ENCODE results near the gene TP53INP2. TPM values are rescaled to one million over a fixed set of nuclear protein-coding genes. Genes with fewer than 3 reads are reported as not detected.

The TP53INP2 gene
- total and polyA plus RNA-seq, 9 of the 15 experiments (the other 6 are each of a cell fraction or from before 2014, with no cell fraction given) = 0.43 to 5.0 (median 1.3) TPM

GRCh38 chr20:34755367-34755766 is 51.2 kb downstream of the TP53INP2 start:
- 95% methylated on average over 1 of the region's 1 CpG for WGBS (ENCODE audit: insufficient coverage, low coverage, missing lambda C conversion rate)
- TF ChIP-seq ETV6 (IDR thresholded peaks at IDR 0.05; ENCODE audit: borderline replicate concordance in 1 of 2, low read depth in 2 of 2, low read length in 1 of 2) = no peak
- no peak for TF ChIP-seq ETV6 (CRISPR knock-in tag; IDR thresholded peaks at IDR 0.05; ENCODE audit: borderline replicate concordance)
- TF ChIP-seq BHLHE40 (IDR thresholded peaks at IDR 0.05; ENCODE audit: low read length) = no peak
- TF ChIP-seq ZNF3 (CRISPR knock-in tag; IDR thresholded peaks at IDR 0.05) = no peak
- TF ChIP-seq, protein P1, sequence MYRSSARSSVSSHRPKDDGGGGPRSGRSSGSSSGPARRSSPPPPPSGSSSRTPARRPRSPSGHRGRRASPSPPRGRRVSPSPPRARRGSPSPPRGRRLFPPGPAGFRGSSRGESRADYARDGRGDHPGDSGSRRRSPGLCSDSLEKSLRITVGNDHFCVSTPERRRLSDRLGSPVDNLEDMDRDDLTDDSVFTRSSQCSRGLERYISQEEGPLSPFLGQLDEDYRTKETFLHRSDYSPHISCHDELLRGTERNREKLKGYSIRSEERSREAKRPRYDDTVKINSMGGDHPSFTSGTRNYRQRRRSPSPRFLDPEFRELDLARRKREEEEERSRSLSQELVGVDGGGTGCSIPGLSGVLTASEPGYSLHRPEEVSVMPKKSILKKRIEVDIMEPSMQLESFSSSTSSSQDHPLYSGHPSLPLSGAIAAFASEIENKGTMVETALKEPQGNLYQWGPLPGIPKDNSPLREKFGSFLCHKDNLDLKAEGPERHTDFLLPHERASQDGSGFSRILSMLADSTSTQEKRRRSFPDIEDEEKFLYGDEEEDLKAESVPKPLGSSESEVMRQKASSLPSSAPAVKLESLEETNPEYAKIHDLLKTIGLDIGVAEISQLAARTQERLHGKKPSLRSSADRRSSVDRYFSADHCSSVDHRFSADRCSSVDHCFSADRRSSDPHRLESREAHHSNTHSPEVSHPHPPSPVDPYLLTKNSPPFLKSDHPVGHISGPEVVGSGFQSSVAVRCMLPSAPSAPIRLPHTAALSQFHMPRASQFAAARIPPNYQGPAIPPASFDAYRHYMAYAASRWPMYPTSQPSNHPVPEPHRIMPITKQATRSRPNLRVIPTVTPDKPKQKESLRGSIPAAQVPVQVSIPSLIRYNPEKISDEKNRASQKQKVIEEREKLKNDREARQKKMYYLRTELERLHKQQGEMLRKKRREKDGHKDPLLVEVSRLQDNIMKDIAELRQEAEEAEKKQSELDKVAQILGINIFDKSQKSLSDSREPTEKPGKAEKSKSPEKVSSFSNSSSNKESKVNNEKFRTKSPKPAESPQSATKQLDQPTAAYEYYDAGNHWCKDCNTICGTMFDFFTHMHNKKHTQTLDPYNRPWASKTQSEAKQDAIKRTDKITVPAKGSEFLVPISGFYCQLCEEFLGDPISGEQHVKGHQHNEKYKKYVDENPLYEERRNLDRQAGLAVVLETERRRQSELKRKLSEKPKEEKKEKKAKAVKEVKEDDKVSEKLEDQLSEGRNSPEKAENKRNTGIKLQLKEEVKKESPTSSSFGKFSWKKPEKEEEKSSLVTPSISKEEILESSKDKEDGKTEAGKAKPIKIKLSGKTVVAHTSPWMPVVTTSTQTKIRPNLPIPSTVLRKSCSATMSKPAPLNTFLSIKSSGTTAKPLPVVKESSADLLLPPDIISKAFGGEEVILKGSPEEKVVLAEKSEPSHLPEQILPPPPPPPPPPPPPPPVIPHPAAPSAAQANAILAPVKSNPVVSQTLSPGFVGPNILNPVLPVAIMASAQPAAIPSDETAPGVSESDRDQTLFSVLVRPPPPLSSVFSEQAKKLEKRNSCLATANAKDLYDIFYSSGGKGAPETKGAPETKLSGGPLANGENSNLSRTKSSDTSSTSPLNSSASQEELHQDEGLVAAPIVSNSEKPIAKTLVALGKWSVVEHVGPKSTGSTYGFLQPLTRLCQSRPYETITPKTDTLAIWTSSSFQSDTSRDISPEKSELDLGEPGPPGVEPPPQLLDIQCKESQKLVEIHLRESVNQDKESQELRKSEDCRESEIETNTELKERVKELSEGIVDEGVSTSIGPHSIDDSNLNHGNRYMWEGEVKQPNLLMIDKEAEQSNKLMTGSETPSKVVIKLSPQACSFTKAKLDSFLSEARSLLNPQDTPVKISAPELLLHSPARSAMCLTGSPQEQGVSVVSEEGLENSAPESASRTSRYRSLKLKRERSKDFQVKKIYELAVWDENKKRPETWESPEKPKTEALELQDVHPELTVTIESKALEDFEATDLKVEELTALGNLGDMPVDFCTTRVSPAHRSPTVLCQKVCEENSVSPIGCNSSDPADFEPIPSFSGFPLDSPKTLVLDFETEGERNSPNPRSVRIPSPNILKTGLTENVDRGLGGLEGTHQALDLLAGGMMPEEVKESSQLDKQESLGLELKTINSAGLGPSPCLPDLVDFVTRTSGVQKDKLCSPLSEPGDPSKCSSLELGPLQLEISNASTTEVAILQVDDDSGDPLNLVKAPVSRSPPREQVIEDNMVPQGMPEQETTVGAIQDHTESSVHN (IDR thresholded peaks at IDR 0.05; ENCODE audit: borderline replicate concordance in 1 of 2, low read depth in 1 of 2) = no peak
- TF ChIP-seq, protein P2, sequence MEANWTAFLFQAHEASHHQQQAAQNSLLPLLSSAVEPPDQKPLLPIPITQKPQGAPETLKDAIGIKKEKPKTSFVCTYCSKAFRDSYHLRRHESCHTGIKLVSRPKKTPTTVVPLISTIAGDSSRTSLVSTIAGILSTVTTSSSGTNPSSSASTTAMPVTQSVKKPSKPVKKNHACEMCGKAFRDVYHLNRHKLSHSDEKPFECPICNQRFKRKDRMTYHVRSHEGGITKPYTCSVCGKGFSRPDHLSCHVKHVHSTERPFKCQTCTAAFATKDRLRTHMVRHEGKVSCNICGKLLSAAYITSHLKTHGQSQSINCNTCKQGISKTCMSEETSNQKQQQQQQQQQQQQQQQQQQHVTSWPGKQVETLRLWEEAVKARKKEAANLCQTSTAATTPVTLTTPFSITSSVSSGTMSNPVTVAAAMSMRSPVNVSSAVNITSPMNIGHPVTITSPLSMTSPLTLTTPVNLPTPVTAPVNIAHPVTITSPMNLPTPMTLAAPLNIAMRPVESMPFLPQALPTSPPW (CRISPR knock-in tag; IDR thresholded peaks at IDR 0.05) = no peak
- no peak for TF ChIP-seq ZNF436 (CRISPR knock-in tag; IDR thresholded peaks at IDR 0.05)
- no peak for TF ChIP-seq POLR2G (IDR thresholded peaks at IDR 0.05; ENCODE audit: low read depth, low read length)
- TF ChIP-seq TFAP4 (CRISPR knock-in tag; IDR thresholded peaks at IDR 0.05; ENCODE audit: borderline replicate concordance) = no peak
- TF ChIP-seq BRD9 (IDR thresholded peaks at IDR 0.05; ENCODE audit: low read depth, partially characterized antibody) = no peak
- no peak for TF ChIP-seq HCFC1 (IDR thresholded peaks at IDR 0.05; ENCODE audit: low read depth, low read length)
- TF ChIP-seq CBX3 (IDR thresholded peaks at IDR 0.05; ENCODE audit: borderline replicate concordance in 1 of 2, low read length in 2 of 2) = no peak
- TF ChIP-seq PHB2 (IDR thresholded peaks at IDR 0.05; ENCODE audit: low read depth) = no peak

More at GRCh38 chr20:34755367-34755766, 51.2 kb downstream of the TP53INP2 start:
- Histone ChIP-seq H3K27ac (ENCODE audit: extremely low read depth, low read depth, low read length) (no peak overlapping the region), H2AFZ (ENCODE audit: low read depth, low read length) (no peak overlapping the region), H4K20me1 (replicated peaks; ENCODE audit: control insufficient read depth, insufficient read depth, low read length) (no peaks in the 10 kb centered on the region), H3K27me3 (ENCODE audit: control insufficient read depth in 2 of 2, insufficient read depth in 2 of 2, low read length in 2 of 2) (no peaks in the 10 kb centered on the region), H3K4me1 (replicated peaks in 1 of 2; ENCODE audit: control insufficient read depth in 2 of 2, insufficient read depth in 2 of 2, low read length in 2 of 2) (no peaks in the 10 kb centered on the region), H3K9me1 (ENCODE audit: control insufficient read depth, insufficient read depth, low read length) (no peaks in the 10 kb centered on the region), H3K9ac (ENCODE audit: insufficient read depth in 1 of 2, low read depth in 2 of 2, low read length in 2 of 2) (no peak overlapping the region), H3K36me3 (ENCODE audit: control insufficient read depth, insufficient read depth, low read length) (peaks cover 71% of the 10 kb centered on the region), H3K79me2 (ENCODE audit: control insufficient read depth, insufficient read depth, low read length) (no peaks in the 10 kb centered on the region), H3K9me3 (replicated peaks; ENCODE audit: control insufficient read depth, insufficient read depth, low read depth, low read length) (no peaks in the 10 kb centered on the region), H3K4me3 (no peak overlapping the region), H3K4me2 (ENCODE audit: insufficient read depth, low read length) (no peak overlapping the region)
- CTCF ChIA-PET (ENCODE audit: low intra/inter-chr PET ratio) = no interaction called here
- POLR2A ChIA-PET = interaction anchor here (0.5 to 1.9 kb wide), 2 partner anchors 8 to 11 kb away, joined by 3 to 8 read pairs; no protein-coding TSS in a partner anchor
- intact Hi-C loops (cut with micrococcal nuclease) = no loop called here
- in situ Hi-C loops (cut with MboI) = no loop called here
- FAIRE-seq = no peak
- ATAC-seq = no peak
- no TSS peak for BruUV-seq (replicated peaks)
- no peak for DNase-seq (ENCODE audit: extremely low read depth in 1 of 4, low spot score in 3 of 4)
